Measurements from ENCODE around the gene HNRNPA3.
"Not testable (repeated sequence)": the region's sequence is repeated elsewhere in the genome, so short reads cannot be mapped to it uniquely, and the experiment has no call there.

The HNRNPA3 gene

GRCh38 chr2:177264209-177264692, 51.7 kb downstream of the HNRNPA3 start:
- H4K20me1 ChIP-seq (ENCODE audit: control insufficient read depth, insufficient read depth, low read depth, low read length): peaks cover 20% of the 10 kb centered on the region
- peaks cover 39% of the 10 kb centered on the region for H3K36me3 ChIP-seq (ENCODE audit: control insufficient read depth, low read length)
- peaks cover 32% of the 10 kb centered on the region for H3K4me1 ChIP-seq (ENCODE audit: control insufficient read depth, low read length)
- peak overlapping the region; percentile 86 for H3K27ac ChIP-seq (ENCODE audit: low read depth, low read length)
- no peaks in the 10 kb centered on the region for H3F3A ChIP-seq (ENCODE audit: control insufficient read depth, insufficient read depth)
- H3K9me3 ChIP-seq (ENCODE audit: control insufficient read depth, insufficient read depth, low read length): no peaks in the 10 kb centered on the region
- no peaks in the 10 kb centered on the region for H3K27me3 ChIP-seq (ENCODE audit: control insufficient read depth, low read length)
- peak overlapping the region; percentile 88 for H3K4me3 ChIP-seq (ENCODE audit: low read length)
- H3K4me2 ChIP-seq (ENCODE audit: low read length): peak overlapping the region; percentile 86
- H3K79me2 ChIP-seq (ENCODE audit: control insufficient read depth, low read length): peaks cover 53% of the 10 kb centered on the region
- TF ChIP-seq, protein P1, sequence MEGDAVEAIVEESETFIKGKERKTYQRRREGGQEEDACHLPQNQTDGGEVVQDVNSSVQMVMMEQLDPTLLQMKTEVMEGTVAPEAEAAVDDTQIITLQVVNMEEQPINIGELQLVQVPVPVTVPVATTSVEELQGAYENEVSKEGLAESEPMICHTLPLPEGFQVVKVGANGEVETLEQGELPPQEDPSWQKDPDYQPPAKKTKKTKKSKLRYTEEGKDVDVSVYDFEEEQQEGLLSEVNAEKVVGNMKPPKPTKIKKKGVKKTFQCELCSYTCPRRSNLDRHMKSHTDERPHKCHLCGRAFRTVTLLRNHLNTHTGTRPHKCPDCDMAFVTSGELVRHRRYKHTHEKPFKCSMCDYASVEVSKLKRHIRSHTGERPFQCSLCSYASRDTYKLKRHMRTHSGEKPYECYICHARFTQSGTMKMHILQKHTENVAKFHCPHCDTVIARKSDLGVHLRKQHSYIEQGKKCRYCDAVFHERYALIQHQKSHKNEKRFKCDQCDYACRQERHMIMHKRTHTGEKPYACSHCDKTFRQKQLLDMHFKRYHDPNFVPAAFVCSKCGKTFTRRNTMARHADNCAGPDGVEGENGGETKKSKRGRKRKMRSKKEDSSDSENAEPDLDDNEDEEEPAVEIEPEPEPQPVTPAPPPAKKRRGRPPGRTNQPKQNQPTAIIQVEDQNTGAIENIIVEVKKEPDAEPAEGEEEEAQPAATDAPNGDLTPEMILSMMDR (IDR thresholded peaks at IDR 0.05; ENCODE audit: low read depth, low read length, poor library complexity, severe bottlenecking): no peak
- H3K9me2 ChIP-seq (replicated peaks; ENCODE audit: control insufficient read depth, low read length): no peaks in the 10 kb centered on the region

DNA sequence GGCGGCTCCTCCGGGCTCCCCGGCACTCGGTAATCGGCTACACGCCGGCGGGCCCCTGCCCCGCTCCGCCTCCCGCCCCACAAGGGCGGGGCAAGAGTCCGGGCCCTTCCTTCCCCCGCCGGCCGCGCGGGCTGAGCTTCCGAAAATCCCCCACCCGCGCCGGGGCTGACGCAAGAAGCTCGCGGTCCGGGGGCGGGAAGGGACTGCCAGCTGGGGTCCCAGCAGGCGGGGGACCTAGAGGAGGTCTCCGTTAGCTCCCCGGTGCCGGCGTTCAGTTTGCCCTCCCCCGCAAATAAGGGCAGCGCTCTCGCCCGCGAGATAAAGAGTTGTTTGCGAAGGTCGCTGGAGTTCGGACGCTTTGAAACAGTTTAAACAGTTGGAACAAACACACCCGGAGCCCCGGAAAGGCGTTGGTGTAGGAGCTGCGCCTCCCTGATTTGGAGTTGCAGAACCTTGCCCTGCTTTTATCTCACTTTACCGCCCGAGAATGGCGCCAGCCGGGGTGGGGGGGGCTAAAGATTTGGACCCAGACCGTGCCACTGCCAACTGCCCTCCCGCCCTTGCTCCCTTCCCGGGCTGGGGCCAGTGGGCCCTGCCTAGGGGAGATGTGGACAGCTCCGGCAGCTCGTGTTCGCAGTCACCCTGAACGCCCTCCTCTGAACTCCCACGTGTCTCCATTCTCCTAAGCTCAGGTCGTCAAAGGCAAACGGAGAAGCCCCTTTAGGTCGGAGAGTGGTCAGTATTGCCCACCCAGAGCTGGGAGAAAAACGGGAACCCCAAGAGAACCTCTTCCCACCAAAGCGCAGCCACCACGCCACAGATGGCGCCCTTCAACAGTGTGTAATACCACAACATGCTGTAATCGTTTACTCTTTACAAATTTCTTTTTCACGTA, 52.3 kb downstream of the HNRNPA3 start, which contains the start of gene NFE2L2:
Gene NFE2L2 (minus strand): TSS at position 35 of the 895 bp plus-strand sequence. CDS start 151 bp downstream, outside the sequence.
- Histone ChIP-seq H3K79me2 (ENCODE audit: control insufficient read depth, low read length) (peaks cover 46% of the 10 kb centered on the region), H3F3A (ENCODE audit: control insufficient read depth, insufficient read depth) (no peaks in the 10 kb centered on the region), H3K36me3 (ENCODE audit: control insufficient read depth, low read length) (peaks cover 37% of the 10 kb centered on the region), H4K20me1 (ENCODE audit: control insufficient read depth, insufficient read depth, low read depth, low read length) (peaks cover 19% of the 10 kb centered on the region), H3K4me1 (ENCODE audit: control insufficient read depth, low read length) (peaks cover 32% of the 10 kb centered on the region), H3K9me2 (replicated peaks; ENCODE audit: control insufficient read depth, low read length) (no peaks in the 10 kb centered on the region), H3K27me3 (ENCODE audit: control insufficient read depth, low read length) (no peaks in the 10 kb centered on the region), H3K27ac (ENCODE audit: low read depth, low read length) (peak within 1 kb of the TSS; percentile 86), H3K9me3 (ENCODE audit: control insufficient read depth, insufficient read depth, low read length) (no peaks in the 10 kb centered on the region), H3K4me2 (ENCODE audit: low read length) (peak within 1 kb of the TSS; percentile 86), H3K4me3 (ENCODE audit: low read length) (peak within 1 kb of the TSS; percentile 88)
- TF ChIP-seq EZH2phosphoT487 (IDR thresholded peaks at IDR 0.05; ENCODE audit: borderline replicate concordance, low read length): no peak
- TF ChIP-seq, protein P1 (IDR thresholded peaks at IDR 0.05; ENCODE audit: low read depth, low read length, poor library complexity, severe bottlenecking): peak; percentile 68

DNA sequence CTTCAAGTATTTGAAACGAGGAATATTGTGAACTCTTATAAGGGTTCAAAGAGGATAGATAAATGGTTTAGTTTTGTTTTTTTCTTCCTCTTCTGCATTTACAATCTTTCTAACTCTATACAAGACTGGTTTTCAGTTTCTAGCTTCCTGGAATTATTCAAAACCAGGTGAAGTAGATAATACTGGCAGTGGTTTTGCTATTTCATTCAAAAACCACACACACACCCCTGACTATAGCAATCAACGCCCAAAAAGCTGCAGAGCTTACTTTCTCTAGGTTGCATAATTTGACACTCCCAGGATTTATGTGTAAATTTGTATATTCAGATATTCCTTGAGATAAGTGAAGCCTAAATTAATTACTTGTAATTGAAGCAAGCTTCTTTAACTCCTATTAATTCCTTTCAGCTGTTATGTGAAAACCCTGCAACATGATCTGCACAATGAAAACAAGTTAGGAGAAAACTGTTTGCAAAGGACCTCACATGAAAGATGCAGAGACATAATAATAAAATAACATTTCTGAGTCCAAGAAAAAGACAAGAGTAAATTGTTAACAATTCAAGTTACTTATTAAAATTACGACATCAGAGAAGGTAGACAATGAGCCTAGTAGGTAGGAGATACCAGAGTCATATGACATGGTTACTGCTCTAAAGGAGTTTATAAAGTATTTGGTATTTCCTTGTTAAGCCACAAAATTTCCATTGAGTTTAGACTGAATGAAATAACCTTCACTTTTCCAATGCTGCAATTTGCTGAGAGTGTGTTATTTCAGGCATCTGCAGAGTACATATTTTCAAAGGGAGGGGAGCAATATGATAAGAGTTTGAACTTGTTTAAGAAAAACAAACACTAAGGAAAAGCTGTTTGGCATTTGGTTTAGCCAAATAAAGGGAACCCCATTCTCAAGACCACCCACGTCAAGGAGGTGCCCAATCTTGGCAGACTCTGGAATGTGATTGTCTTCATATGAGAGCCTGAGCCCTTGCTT, 53.5 kb downstream of the HNRNPA3 start:
- Histone ChIP-seq H4K20me1 (ENCODE audit: control insufficient read depth, insufficient read depth, low read depth, low read length) (peaks cover 14% of the 10 kb centered on the region), H3K4me2 (ENCODE audit: low read length) (peak overlapping the region; percentile 86), H3K4me3 (ENCODE audit: low read length) (peak overlapping the region; percentile 88), H3F3A (ENCODE audit: control insufficient read depth, insufficient read depth) (no peaks in the 10 kb centered on the region), H3K27ac (ENCODE audit: low read depth, low read length) (peak overlapping the region; percentile 86), H3K36me3 (ENCODE audit: control insufficient read depth, low read length) (peaks cover 29% of the 10 kb centered on the region), H3K79me2 (ENCODE audit: control insufficient read depth, low read length) (peaks cover 34% of the 10 kb centered on the region), H3K27me3 (ENCODE audit: control insufficient read depth, low read length) (no peaks in the 10 kb centered on the region), H3K4me1 (ENCODE audit: control insufficient read depth, low read length) (peaks cover 25% of the 10 kb centered on the region), H3K9me2 (replicated peaks; ENCODE audit: control insufficient read depth, low read length) (no peaks in the 10 kb centered on the region), H3K9me3 (ENCODE audit: control insufficient read depth, insufficient read depth, low read length) (no peaks in the 10 kb centered on the region)
- TF ChIP-seq, protein P1 (IDR thresholded peaks at IDR 0.05; ENCODE audit: low read depth, low read length, poor library complexity, severe bottlenecking): no peak
- no peak for TF ChIP-seq EZH2phosphoT487 (IDR thresholded peaks at IDR 0.05; ENCODE audit: borderline replicate concordance, low read length)

- not testable (repeated sequence) for H3F3A ChIP-seq (ENCODE audit: control insufficient read depth, insufficient read depth); H3K27ac ChIP-seq (ENCODE audit: low read depth, low read length); H3K4me3 ChIP-seq (ENCODE audit: low read length); H3K27me3 ChIP-seq (ENCODE audit: control insufficient read depth, low read length); H3K4me2 ChIP-seq (ENCODE audit: low read length); H4K20me1 ChIP-seq (ENCODE audit: control insufficient read depth, insufficient read depth, low read depth, low read length); H3K9me2 ChIP-seq (replicated peaks; ENCODE audit: control insufficient read depth, low read length); H3K9me3 ChIP-seq (ENCODE audit: control insufficient read depth, insufficient read depth, low read length)
- Histone ChIP-seq H3K79me2 (ENCODE audit: control insufficient read depth, low read length) (peaks cover 26% of the 10 kb centered on the region), H3K4me1 (ENCODE audit: control insufficient read depth, low read length) (peaks cover 16% of the 10 kb centered on the region), H3K36me3 (ENCODE audit: control insufficient read depth, low read length) (peaks cover 20% of the 10 kb centered on the region)
Observed at GRCh38 chr2:177266955-177267354, 54.4 kb downstream of the HNRNPA3 start.
